PC-3 (cell line): ENCODE data around the gene OR6B2. TPM values are rescaled to one million over a fixed set of nuclear protein-coding genes. Genes with fewer than 3 reads are reported as not detected.

ENCODE experiments used
- ATAC-seq: fragments of 200-7000 bp; cut with Tn5 transposase; 2 replicates; pipeline ENCODE4 v1.9.1; 2020; ENCODE audit warnings: mild to moderate bottlenecking, moderate library complexity
- BruUV-seq: library from RNA; stranded (reverse); fragments of 400-500 nt; replicated peaks from 2 replicates; lab custom pipeline; 2021; lab: Mats Ljungman, UMichigan
- CTCF ChIA-PET: fragments of 300-600 bp; sonication (Branson Sonifier 250); formaldehyde crosslinking; loops from one replicate; lab custom pipeline; 2022; ENCODE audit warnings: antibody characterized with exemption; lab: Charles Lee
- POLR2A ChIA-PET: fragments of 300-600 bp; sonication (Branson Sonifier 250); formaldehyde crosslinking; loops from one replicate; lab custom pipeline; 2022; ENCODE audit warnings: antibody characterized with exemption; ENCODE audit not compliant: unreplicated experiment; lab: Charles Lee
- DNase-seq: peaks from one replicate; pipeline ENCODE4 v3.0.0-alpha.2; 2015
- H2AFZ ChIP-seq: fragments of 300-600 bp; sonication (generic); 2 replicates; pipeline ENCODE4 v1.6.0; 2016; ENCODE audit warnings: antibody characterized with exemption, low read length
- H3F3A ChIP-seq: fragments of 300-600 bp; sonication (generic); one replicate; pipeline ENCODE4 v1.6.0; 2017; ENCODE audit warnings: antibody characterized with exemption, low read length, control low read depth, mild to moderate bottlenecking; ENCODE audit not compliant: unreplicated experiment
- H3K27ac ChIP-seq: fragments of 300-600 bp; sonication (generic); 2 replicates; pipeline ENCODE4 v1.5.1; 2016; ENCODE audit warnings: mild to moderate bottlenecking, low read length
- H3K27me3 ChIP-seq: fragments of 300-600 bp; sonication (generic); 2 replicates; pipeline ENCODE4 v1.6.1; 2016; ENCODE audit warnings: low read length, mixed read lengths
- H3K36me3 ChIP-seq: fragments of 300-600 bp; sonication (generic); 2 replicates; pipeline ENCODE4 v1.6.1; 2016; ENCODE audit warnings: low read depth, mixed run types, low read length, mixed read lengths
- H3K4me1 ChIP-seq: fragments of 300-600 bp; sonication (generic); 2 replicates; pipeline ENCODE4 v1.5.1; 2016; ENCODE audit warnings: low read length; ENCODE audit not compliant: insufficient read depth
- H3K4me2 ChIP-seq: fragments of 300-600 bp; sonication (generic); 2 replicates; pipeline ENCODE4 v1.6.0; 2016; ENCODE audit warnings: low read length
- H3K4me3 ChIP-seq: fragments of 300-600 bp; sonication (generic); 2 replicates; pipeline ENCODE4 v1.5.1; 2016; ENCODE audit warnings: mild to moderate bottlenecking, low read length, mixed read lengths
- H3K79me2 ChIP-seq: fragments of 300-600 bp; sonication (generic); 2 replicates; pipeline ENCODE4 v1.6.1; 2017; ENCODE audit warnings: low read length, mixed read lengths
- H3K9ac ChIP-seq: fragments of 300-600 bp; sonication (generic); 2 replicates; pipeline ENCODE4 v1.6.0; 2016; ENCODE audit warnings: mild to moderate bottlenecking, low read length
- H3K9me2 ChIP-seq: fragments of 300-600 bp; sonication (generic); replicated peaks from 2 replicates; pipeline ENCODE4 v1.6.1; 2016; ENCODE audit warnings: mixed run types, low read length, mixed read lengths
- H3K9me3 ChIP-seq: fragments of 300-600 bp; sonication (generic); 2 replicates; pipeline ENCODE4 v1.6.1; 2016; ENCODE audit warnings: low read length, mixed read lengths
- H4K20me1 ChIP-seq: fragments of 300-600 bp; sonication (generic); 2 replicates; pipeline ENCODE4 v1.6.1; 2016; ENCODE audit warnings: low read length, mixed read lengths
- CTCF ChIP-seq: fragments of 300-600 bp; sonication (generic); conservative IDR thresholded peaks from 2 replicates; pipeline ENCODE4 v1.5.1; 2017; ENCODE audit warnings: antibody characterized with exemption, low read depth, mild to moderate bottlenecking, low read length
- EZH2 ChIP-seq: fragments of 300-600 bp; sonication (generic); IDR thresholded peaks from one replicate; pipeline ENCODE4 v1.6.1; 2017; ENCODE audit warnings: antibody characterized with exemption, mild to moderate bottlenecking, low read length; ENCODE audit not compliant: unreplicated experiment
- EZH2phosphoT487 ChIP-seq: fragments of 300-600 bp; sonication (generic); IDR thresholded peaks from 2 replicates; pipeline ENCODE4 v1.6.1; 2018; ENCODE audit warnings: mild to moderate bottlenecking, antibody characterized with exemption, low read length, borderline replicate concordance
- intact Hi-C: fragments of 100-400 bp; cut with micrococcal nuclease; formaldehyde crosslinking; loops from 2 replicates; pipeline ENCODE4 v1.9.0; 2023
- total RNA-seq: library from RNA; depleted of rRNA; stranded (reverse); fragments of >200 nt; gene quantifications from 2 replicates; pipeline ENCODE4 v1.2.3, GENCODE V29; 2014

The OR6B2 gene
- total RNA-seq, 1 experiment from 2014 or later, result not detected

GRCh38 chr2:240068193-240068592, 38.0 kb upstream of the OR6B2 start:
- no peaks in the 10 kb centered on the region for H3K36me3 ChIP-seq

GRCh38 chr2:240066489-240066888, 36.3 kb upstream of the OR6B2 start:
- ATAC-seq, result no peak
- Histone ChIP-seq H2AFZ (no peak overlapping the region), H3K9ac (no peak overlapping the region), H3K27me3 (peaks cover 32% of the 10 kb centered on the region), H3K9me3 (peaks cover 9% of the 10 kb centered on the region; the same call in 1 of the 2 replicates), H3K4me1 (no peaks in the 10 kb centered on the region), H3K4me2 (no peak overlapping the region), H3K9me2 (no peaks in the 10 kb centered on the region), H3F3A (no peaks in the 10 kb centered on the region), H4K20me1 (no peaks in the 10 kb centered on the region), H3K4me3 (no peak overlapping the region), H3K27ac (no peak overlapping the region), H3K36me3 (no peaks in the 10 kb centered on the region), H3K79me2 (no peaks in the 10 kb centered on the region)
- TF ChIP-seq EZH2 (no peak), EZH2phosphoT487 (no peak), CTCF (no peak)
- CTCF ChIA-PET, result no interaction called here
- POLR2A ChIA-PET, result no interaction called here
- BruUV-seq, result no TSS peak
- no peak for DNase-seq
- intact Hi-C loops, result no loop called here

More at GRCh38 chr2:240068193-240068592, 38.0 kb upstream of the OR6B2 start:
- Histone ChIP-seq H3K4me2 (no peak overlapping the region), H3K79me2 (no peaks in the 10 kb centered on the region), H3K4me3 (no peak overlapping the region), H3K27ac (no peak overlapping the region), H3K9me2 (no peaks in the 10 kb centered on the region), H3K9me3 (no peaks in the 10 kb centered on the region), H3K4me1 (no peaks in the 10 kb centered on the region), H3K9ac (no peak overlapping the region), H2AFZ (no peak overlapping the region), H4K20me1 (no peaks in the 10 kb centered on the region), H3F3A (no peaks in the 10 kb centered on the region), H3K27me3 (peaks cover 45% of the 10 kb centered on the region)
- no TSS peak for BruUV-seq
- ATAC-seq, result no peak
- intact Hi-C loops, result loop anchor here (2.0 kb wide), 1 partner anchor 15 kb away; no protein-coding TSS in a partner anchor
- TF ChIP-seq CTCF (no peak), EZH2phosphoT487 (no peak), EZH2 (no peak)
- CTCF ChIA-PET, result no interaction called here
- POLR2A ChIA-PET, result no interaction called here
- DNase-seq, result no peak

GRCh38 chr2:240064898-240065297, 34.7 kb upstream of the OR6B2 start:
- ATAC-seq (no peak), DNase-seq (no peak)
- peaks cover 9% of the 10 kb centered on the region; the same call in 1 of the 2 replicates for H3K9me3 ChIP-seq
- H3K27me3 ChIP-seq, result peaks cover 28% of the 10 kb centered on the region
- H4K20me1 ChIP-seq, result no peaks in the 10 kb centered on the region
- no peaks in the 10 kb centered on the region for H3F3A ChIP-seq
- H2AFZ ChIP-seq, result no peak overlapping the region
- no peaks in the 10 kb centered on the region for H3K79me2 ChIP-seq
- intact Hi-C loops, result no loop called here
- no peaks in the 10 kb centered on the region for H3K4me1 ChIP-seq
- no peaks in the 10 kb centered on the region for H3K36me3 ChIP-seq
- POLR2A ChIA-PET, result no interaction called here
- H3K9ac ChIP-seq, result no peak overlapping the region
- no TSS peak for BruUV-seq
- CTCF ChIA-PET, result no interaction called here
- TF ChIP-seq EZH2, result no peak
- TF ChIP-seq CTCF, result no peak
- no peak for TF ChIP-seq EZH2phosphoT487
- H3K4me2 ChIP-seq, result no peak overlapping the region
- no peak overlapping the region for H3K4me3 ChIP-seq
- no peaks in the 10 kb centered on the region for H3K9me2 ChIP-seq
- H3K27ac ChIP-seq, result no peak overlapping the region
